GM10266 (cell line): ENCODE measurements around the gene AFF3.
"Not testable (repeated sequence)": the region's sequence is repeated elsewhere in the genome, so short reads cannot be mapped to it uniquely, and the experiment has no call there.

ENCODE experiments used
- DNase-seq: peaks from one replicate; pipeline ENCODE4 v3.0.0; 2012; ENCODE audit errors: extremely low spot score
- CTCF ChIP-seq: IDR thresholded peaks from 2 replicates; pipeline ENCODE4 v1.5.1; 2012; ENCODE audit warnings: mild to moderate bottlenecking, low read depth; ENCODE audit not compliant: control insufficient read depth, insufficient read depth; ENCODE audit errors: missing control alignments

AFF3 gene

GRCh38 chr2:100121124-100121718 lies 21.2 kb downstream of the AFF3 start:
- TF ChIP-seq CTCF = no peak
- DNase-seq = no peak

GRCh38 chr2:100119235-100119634 lies 23.2 kb downstream of the AFF3 start:
- DNase-seq = no peak
- TF ChIP-seq CTCF = no peak

GRCh38 chr2:100113990-100114433 lies 28.4 kb downstream of the AFF3 start:
- DNase-seq = peak; percentile 65

GRCh38 chr2:100110614-100111000 lies 31.8 kb downstream of the AFF3 start:
- DNase-seq = no peak

More at GRCh38 chr2:100113990-100114433, 28.4 kb downstream of the AFF3 start:
- no peak for TF ChIP-seq CTCF

GRCh38 chr2:100109986-100110613 lies 32.3 kb downstream of the AFF3 start:
- no peak for DNase-seq
- TF ChIP-seq CTCF = no peak

More at GRCh38 chr2:100110614-100111000, 31.8 kb downstream of the AFF3 start:
- no peak for TF ChIP-seq CTCF

GRCh38 chr2:100108648-100109020 lies 33.8 kb downstream of the AFF3 start:
- DNase-seq = not testable (repeated sequence)

GRCh38 chr2:100107906-100108647 lies 34.3 kb downstream of the AFF3 start:
- no peak for DNase-seq
- no peak for TF ChIP-seq CTCF
